Right lobe of liver (tissue), 4 donors: ENCODE results near the gene GCK.

Experiments
- POLR2A ChIP-seq: fragments of 450-650 bp; IDR thresholded peaks from one replicate; pipeline ENCODE4 v1.6.1; 2017; ENCODE audit warnings: antibody characterized with exemption, mild to moderate bottlenecking
- TF ChIP-seq, protein P1 (sequence below), 4 donors: fragments of 200-600 bp in 3 of 4; fragments of 450-650 bp in 1 of 4; IDR thresholded peaks; one replicate each; pipeline versions ENCODE4 v1.5.1 to v1.8.0; 2016 to 2022; ENCODE audit warnings: antibody characterized with exemption in 4 of 4, mild to moderate bottlenecking in 2 of 4
- donor health status: DM: no; HTN: no; CAD: no.
- donor health status: DM: no; HTN: no; CAD: no.
- donor health status: DM: no; HTN: yes; CAD: no.

DNA sequence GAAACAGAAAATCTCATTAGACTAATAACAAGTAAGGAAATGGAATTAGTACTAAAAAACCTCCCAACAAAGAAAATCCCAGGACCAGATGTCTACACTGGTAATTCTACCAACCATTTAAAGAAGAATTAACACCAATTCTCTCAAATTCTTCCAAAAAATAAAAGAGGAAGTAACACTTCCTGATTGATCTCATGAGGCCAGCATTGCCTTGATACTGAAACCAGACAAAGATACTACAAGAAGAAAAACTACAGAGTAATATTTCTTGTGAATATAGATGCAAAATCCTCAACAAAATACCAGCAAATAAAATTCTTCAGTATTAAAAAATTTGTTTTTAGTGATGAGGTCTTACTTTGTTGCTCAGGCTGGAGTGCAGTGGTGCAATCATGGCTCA, 21.3 kb downstream of the GCK start:
- TF ChIP-seq, protein P1, sequence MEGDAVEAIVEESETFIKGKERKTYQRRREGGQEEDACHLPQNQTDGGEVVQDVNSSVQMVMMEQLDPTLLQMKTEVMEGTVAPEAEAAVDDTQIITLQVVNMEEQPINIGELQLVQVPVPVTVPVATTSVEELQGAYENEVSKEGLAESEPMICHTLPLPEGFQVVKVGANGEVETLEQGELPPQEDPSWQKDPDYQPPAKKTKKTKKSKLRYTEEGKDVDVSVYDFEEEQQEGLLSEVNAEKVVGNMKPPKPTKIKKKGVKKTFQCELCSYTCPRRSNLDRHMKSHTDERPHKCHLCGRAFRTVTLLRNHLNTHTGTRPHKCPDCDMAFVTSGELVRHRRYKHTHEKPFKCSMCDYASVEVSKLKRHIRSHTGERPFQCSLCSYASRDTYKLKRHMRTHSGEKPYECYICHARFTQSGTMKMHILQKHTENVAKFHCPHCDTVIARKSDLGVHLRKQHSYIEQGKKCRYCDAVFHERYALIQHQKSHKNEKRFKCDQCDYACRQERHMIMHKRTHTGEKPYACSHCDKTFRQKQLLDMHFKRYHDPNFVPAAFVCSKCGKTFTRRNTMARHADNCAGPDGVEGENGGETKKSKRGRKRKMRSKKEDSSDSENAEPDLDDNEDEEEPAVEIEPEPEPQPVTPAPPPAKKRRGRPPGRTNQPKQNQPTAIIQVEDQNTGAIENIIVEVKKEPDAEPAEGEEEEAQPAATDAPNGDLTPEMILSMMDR (IDR thresholded peaks at IDR 0.05): no peak
- no peak for TF ChIP-seq POLR2A
